ENCODE results near the gene ATP6V1G3.

DNA sequence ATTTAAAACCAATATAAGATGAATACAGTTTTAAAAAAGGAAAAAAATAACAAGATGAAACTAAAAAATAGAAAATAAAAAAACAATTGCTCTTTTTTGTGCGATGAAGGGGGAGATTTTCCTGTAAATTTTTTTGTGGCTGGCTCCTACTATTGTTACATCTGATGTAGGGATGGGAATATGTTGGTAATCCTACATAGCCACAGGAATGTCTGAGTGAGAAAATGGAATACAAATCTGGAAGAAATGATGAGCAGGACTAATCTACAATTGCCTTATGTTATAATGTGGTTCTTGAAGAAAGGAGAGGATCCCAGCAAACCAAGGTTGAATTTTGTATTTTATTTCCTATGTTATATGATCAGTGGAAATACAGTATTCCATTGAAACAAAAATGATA, 40.9 kb downstream of the ATP6V1G3 start:
- TF ChIP-seq EZH2 (IDR thresholded peaks at IDR 0.05), result no peak
- TF ChIP-seq POLR2AphosphoS5 (IDR thresholded peaks at IDR 0.05; ENCODE audit: borderline replicate concordance, low read depth, low read length), result no peak
- no peak for TF ChIP-seq FOXP2 (optimal IDR thresholded peaks at IDR 0.05; ENCODE audit: control extremely low read depth, extremely low read length, insufficient read depth)

Data from SK-N-MC (cell line).